Measurements from ENCODE around the gene PRPH2. TPM values are rescaled to one million over a fixed set of nuclear protein-coding genes. Genes with fewer than 3 reads are reported as not detected.

PRPH2 gene
- total and polyA plus RNA-seq, 2 of the 13 experiments (the other 11 are each of a cell fraction or from before 2014, with no cell fraction given): 0.03 to 0.04 TPM

DNA sequence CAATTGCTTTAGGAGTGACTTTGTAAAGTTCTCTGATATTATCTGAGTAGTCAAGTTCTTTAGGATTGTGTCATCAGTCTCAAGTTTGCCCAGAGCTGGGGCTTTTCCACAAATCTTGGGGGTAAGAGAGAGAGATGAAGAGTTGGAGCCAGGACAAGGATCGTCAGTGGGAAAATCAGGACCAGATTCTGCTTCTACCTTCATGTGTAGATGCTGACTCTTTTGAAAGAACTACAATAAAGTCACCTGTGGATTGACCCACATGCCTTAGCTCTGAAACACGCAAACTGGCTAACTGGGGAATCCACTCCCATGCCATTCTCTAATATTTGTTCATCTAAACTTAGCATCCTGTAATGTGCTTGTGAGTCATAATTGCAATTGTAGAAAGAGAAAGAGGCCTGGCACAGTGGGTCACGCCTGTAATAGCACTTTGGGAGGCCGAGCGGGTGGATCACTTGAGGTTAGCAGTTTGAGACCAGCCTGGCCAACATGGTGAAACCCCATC, 43.8 kb upstream of the PRPH2 start (continued):
- TF ChIP-seq, protein P1, sequence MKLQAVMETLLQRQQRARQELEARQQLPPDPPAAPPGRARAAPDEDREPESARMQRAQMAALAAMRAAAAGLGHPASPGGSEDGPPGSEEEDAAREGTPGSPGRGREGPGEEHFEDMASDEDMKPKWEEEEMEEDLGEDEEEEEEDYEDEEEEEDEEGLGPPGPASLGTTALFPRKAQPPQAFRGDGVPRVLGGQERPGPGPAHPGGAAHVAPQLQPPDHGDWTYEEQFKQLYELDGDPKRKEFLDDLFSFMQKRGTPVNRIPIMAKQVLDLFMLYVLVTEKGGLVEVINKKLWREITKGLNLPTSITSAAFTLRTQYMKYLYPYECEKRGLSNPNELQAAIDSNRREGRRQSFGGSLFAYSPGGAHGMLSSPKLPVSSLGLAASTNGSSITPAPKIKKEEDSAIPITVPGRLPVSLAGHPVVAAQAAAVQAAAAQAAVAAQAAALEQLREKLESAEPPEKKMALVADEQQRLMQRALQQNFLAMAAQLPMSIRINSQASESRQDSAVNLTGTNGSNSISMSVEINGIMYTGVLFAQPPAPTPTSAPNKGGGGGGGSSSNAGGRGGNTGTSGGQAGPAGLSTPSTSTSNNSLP (IDR thresholded peaks at IDR 0.05; ENCODE audit: low read depth, low read length): no peak
- TF ChIP-seq ZNF10 (CRISPR knock-in tag; IDR thresholded peaks at IDR 0.05; ENCODE audit: borderline replicate concordance, low read depth) (no peak), POGZ (CRISPR knock-in tag; IDR thresholded peaks at IDR 0.05) (no peak), SRF (IDR thresholded peaks at IDR 0.05; ENCODE audit: low read depth, low read length) (no peak), MXI1 (IDR thresholded peaks at IDR 0.05; ENCODE audit: borderline replicate concordance, low read depth, low read length) (no peak)
- TF ChIP-seq, protein P2, sequence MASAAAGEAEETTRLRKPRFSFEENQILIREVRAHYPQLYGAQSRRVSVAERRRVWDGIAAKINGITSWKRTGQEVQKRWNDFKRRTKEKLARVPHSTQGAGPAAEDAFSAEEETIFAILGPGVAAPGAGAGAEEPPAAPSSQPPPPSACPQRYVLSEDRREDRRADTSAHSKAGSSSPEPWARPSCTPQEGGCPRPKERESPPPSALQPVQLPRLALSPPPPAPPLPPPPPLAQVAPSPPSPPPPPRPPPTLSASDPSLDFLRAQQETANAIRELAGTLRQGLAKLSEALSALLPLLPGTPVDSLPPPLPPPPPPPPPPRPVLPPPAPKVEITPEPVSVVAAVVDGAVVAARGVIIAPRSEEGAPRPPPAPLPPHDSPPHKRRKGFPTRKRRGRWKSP (CRISPR knock-in tag; IDR thresholded peaks at IDR 0.05): no peak
- TF ChIP-seq, protein P3, sequence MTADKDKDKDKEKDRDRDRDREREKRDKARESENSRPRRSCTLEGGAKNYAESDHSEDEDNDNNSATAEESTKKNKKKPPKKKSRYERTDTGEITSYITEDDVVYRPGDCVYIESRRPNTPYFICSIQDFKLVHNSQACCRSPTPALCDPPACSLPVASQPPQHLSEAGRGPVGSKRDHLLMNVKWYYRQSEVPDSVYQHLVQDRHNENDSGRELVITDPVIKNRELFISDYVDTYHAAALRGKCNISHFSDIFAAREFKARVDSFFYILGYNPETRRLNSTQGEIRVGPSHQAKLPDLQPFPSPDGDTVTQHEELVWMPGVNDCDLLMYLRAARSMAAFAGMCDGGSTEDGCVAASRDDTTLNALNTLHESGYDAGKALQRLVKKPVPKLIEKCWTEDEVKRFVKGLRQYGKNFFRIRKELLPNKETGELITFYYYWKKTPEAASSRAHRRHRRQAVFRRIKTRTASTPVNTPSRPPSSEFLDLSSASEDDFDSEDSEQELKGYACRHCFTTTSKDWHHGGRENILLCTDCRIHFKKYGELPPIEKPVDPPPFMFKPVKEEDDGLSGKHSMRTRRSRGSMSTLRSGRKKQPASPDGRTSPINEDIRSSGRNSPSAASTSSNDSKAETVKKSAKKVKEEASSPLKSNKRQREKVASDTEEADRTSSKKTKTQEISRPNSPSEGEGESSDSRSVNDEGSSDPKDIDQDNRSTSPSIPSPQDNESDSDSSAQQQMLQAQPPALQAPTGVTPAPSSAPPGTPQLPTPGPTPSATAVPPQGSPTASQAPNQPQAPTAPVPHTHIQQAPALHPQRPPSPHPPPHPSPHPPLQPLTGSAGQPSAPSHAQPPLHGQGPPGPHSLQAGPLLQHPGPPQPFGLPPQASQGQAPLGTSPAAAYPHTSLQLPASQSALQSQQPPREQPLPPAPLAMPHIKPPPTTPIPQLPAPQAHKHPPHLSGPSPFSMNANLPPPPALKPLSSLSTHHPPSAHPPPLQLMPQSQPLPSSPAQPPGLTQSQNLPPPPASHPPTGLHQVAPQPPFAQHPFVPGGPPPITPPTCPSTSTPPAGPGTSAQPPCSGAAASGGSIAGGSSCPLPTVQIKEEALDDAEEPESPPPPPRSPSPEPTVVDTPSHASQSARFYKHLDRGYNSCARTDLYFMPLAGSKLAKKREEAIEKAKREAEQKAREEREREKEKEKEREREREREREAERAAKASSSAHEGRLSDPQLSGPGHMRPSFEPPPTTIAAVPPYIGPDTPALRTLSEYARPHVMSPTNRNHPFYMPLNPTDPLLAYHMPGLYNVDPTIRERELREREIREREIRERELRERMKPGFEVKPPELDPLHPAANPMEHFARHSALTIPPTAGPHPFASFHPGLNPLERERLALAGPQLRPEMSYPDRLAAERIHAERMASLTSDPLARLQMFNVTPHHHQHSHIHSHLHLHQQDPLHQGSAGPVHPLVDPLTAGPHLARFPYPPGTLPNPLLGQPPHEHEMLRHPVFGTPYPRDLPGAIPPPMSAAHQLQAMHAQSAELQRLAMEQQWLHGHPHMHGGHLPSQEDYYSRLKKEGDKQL (CRISPR knock-in tag; IDR thresholded peaks at IDR 0.05; ENCODE audit: low read depth): no peak
